ENCODE results near the gene ZNF646.

Gene ZNF646, protein sequence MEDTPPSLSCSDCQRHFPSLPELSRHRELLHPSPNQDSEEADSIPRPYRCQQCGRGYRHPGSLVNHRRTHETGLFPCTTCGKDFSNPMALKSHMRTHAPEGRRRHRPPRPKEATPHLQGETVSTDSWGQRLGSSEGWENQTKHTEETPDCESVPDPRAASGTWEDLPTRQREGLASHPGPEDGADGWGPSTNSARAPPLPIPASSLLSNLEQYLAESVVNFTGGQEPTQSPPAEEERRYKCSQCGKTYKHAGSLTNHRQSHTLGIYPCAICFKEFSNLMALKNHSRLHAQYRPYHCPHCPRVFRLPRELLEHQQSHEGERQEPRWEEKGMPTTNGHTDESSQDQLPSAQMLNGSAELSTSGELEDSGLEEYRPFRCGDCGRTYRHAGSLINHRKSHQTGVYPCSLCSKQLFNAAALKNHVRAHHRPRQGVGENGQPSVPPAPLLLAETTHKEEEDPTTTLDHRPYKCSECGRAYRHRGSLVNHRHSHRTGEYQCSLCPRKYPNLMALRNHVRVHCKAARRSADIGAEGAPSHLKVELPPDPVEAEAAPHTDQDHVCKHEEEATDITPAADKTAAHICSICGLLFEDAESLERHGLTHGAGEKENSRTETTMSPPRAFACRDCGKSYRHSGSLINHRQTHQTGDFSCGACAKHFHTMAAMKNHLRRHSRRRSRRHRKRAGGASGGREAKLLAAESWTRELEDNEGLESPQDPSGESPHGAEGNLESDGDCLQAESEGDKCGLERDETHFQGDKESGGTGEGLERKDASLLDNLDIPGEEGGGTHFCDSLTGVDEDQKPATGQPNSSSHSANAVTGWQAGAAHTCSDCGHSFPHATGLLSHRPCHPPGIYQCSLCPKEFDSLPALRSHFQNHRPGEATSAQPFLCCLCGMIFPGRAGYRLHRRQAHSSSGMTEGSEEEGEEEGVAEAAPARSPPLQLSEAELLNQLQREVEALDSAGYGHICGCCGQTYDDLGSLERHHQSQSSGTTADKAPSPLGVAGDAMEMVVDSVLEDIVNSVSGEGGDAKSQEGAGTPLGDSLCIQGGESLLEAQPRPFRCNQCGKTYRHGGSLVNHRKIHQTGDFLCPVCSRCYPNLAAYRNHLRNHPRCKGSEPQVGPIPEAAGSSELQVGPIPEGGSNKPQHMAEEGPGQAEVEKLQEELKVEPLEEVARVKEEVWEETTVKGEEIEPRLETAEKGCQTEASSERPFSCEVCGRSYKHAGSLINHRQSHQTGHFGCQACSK (N-terminal part only)

DNA sequence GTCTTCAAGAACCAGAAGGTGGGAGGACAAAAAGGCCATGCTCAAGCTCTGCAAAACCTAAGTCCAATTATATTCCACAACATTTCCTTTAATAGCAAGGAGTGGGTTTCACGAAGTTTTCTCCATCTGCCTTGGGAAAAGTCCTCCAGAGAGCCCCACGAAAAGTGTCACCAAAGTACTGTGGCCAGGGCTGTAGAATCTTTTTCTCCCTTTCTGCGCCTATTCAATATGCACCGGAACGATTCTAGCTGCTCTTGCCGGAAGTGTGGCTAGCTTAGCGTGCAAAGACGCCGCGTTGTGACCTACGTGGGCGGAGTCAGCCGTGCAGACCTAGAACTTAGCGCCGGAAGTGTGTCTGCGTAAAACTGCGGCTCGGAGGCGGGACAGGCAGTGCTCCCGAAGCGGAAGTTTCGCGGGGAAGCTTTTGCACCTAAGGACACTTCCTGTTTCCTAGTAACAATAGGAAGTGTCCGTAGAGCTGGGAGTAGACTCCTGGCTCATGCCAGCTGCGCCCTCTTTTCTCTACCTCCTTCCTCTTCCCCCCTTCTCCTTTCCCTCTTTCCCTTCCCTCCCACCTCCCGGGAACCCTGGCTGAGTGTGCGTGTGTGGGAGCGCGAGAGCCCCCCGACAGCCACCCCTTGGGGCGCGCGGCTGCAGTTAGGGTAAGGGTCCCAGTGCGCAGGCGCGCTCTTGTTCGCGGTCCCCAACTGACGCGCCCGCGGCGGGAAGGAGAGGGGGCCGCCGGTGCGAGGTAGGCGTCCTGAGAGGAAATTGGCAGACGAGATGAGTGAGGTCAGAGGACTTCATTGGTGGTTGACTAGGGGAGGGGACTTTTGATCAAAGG is at the start of gene ZNF646, which contains the start of gene ZNF668:
Gene ZNF646 (plus strand): TSS at position 453 of the 844 bp plus-strand sequence. CDS start 1,903 bp downstream, outside the sequence.
Gene ZNF668 (minus strand): TSS at position 271 of the 844 bp plus-strand sequence. CDS start 9,781 bp downstream, outside the sequence.
- peak; percentile 99 for DNase-seq (ENCODE audit: low spot score)

DNA sequence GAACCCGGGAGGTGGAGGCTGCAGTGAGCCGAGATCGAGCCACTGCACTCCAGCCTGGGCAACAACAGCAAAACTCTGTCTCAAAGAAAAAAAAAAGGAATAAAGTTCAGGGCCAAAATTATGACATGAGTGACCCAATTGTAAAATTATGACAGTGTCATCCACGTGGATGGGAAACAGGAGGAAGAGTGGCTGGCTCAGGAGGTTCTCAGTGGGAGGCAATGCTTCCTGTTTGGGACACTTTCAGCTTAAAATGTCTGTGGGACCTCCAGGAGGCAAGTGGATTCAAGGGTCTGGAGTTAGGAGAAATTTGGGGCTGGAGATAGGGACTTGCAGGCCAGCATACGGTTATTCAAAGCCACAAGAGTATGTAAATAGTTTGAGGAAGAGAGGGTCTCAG is 48.9 kb upstream of the ZNF646 start:
- no peak for DNase-seq (ENCODE audit: low spot score)

- no peak for DNase-seq (ENCODE audit: low spot score)
These were observed 45.0 kb upstream of the ZNF646 start for GRCh38 chr16:31029272-31029671.

GRCh38 chr16:31031276-31031675 is 42.9 kb upstream of the ZNF646 start:
- DNase-seq (ENCODE audit: low spot score) = no peak

GRCh38 chr16:31032736-31033708 is 41.2 kb upstream of the ZNF646 start, which contains the start of gene STX4:
TSS of gene STX4 (plus strand) at chr16:31033558. CDS start at chr16:31033806, 248 bp downstream.
- peak; percentile 98 for DNase-seq (ENCODE audit: low spot score)

GRCh38 chr16:31033709-31034492 is 40.3 kb upstream of the ZNF646 start:
- DNase-seq (ENCODE audit: low spot score) = peak; percentile 91

DNA sequence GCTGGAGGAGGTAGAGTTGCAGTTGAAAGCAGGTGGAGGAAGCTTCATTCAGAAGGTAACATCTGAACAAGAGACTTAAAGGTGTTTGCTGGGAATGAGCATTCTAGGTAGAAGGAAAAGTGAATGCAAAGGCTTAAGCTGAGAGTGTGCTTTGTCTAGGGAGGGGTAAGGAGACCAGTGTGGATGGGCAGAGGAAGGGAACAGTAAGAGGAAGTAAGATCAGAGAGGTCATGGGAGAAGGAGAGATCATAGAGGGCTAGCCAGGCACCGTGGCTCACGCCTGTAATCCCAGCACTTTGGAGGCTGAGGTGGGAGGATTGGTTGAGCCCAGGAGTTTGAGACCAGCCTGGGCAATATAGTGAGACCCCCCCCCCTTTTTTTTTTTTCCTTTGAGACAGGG is 37.5 kb upstream of the ZNF646 start:
- DNase-seq (ENCODE audit: low spot score) = no peak

- no peak for DNase-seq (ENCODE audit: low spot score)
These were observed 35.2 kb upstream of the ZNF646 start for GRCh38 chr16:31038993-31039392.

DNA sequence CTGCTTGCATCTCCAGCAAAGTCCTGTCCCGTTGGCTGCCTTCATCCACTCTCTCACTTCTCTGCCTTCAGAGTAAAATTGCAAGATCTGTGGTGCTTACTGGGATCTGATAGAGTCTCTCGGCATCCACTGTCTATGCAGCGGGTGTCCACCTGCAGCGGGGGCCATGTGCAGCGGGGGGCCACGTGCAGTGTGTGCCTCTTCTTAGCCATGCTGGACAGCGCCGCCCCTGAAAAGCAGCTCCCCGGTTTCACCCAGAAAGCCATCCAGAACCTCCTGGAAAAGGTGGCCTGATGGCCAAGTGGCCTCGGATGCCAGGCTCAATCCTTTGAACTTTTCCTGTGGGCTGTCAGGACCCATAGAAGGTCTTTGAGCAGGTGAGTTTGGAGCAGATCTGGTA is 31.4 kb upstream of the ZNF646 start:
- no peak for DNase-seq (ENCODE audit: low spot score)

- DNase-seq (ENCODE audit: low spot score) = no peak
These were observed 30.9 kb upstream of the ZNF646 start for GRCh38 chr16:31043352-31043751.

GRCh38 chr16:31043898-31044481 is 30.2 kb upstream of the ZNF646 start:
- DNase-seq (ENCODE audit: low spot score) = no peak

- DNase-seq (ENCODE audit: low spot score) = no peak
These were observed 23.8 kb upstream of the ZNF646 start for GRCh38 chr16:31050280-31051030.

- DNase-seq (ENCODE audit: low spot score) = no peak
These were observed 22.1 kb upstream of the ZNF646 start for GRCh38 chr16:31052114-31052513.

DNA sequence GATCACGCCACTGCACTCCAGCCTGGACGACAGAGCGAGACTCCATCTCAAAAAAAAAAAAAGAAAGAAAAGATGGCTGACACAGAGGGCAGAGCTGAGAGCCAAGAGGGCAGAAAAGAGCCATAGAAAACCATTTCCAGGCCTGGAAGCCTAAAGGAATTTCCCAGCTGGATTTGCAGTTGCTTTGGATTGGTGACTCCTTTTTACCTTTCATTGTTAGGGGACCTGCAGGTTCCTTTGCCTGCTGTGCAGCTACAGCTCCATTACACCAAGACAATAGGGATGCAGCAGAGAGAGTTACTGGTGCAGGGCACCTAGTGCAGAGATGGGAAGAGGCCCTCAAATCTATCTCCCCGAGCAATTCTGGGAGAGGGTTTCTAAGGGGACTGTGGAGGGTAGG is 18.6 kb upstream of the ZNF646 start:
- DNase-seq (ENCODE audit: low spot score) = no peak

GRCh38 chr16:31061126-31061812 is 13.0 kb upstream of the ZNF646 start:
- DNase-seq (ENCODE audit: low spot score) = no peak

- no peak for DNase-seq (ENCODE audit: low spot score)
These were observed 12.3 kb upstream of the ZNF646 start for GRCh38 chr16:31061813-31062440.

- no peak for DNase-seq (ENCODE audit: low spot score)
These were observed 10.8 kb upstream of the ZNF646 start for GRCh38 chr16:31063495-31063842.

Data from NAMALWA (cell line).